PC-9 (cell line): ENCODE data around the gene ITPR3.

Source experiments
- EZH2 ChIP-seq: fragments of 200-600 bp; sonication (generic); IDR thresholded peaks from 2 replicates; pipeline ENCODE4 v1.8.0; 2017; ENCODE audit warnings: antibody characterized with exemption, low read depth
- TF ChIP-seq, protein P1 (sequence below): fragments of 200-600 bp; sonication (generic); conservative IDR thresholded peaks from 2 replicates; pipeline ENCODE4 v1.6.1; 2017; ENCODE audit warnings: mixed run types, antibody characterized with exemption, mild to moderate bottlenecking, moderate library complexity

DNA sequence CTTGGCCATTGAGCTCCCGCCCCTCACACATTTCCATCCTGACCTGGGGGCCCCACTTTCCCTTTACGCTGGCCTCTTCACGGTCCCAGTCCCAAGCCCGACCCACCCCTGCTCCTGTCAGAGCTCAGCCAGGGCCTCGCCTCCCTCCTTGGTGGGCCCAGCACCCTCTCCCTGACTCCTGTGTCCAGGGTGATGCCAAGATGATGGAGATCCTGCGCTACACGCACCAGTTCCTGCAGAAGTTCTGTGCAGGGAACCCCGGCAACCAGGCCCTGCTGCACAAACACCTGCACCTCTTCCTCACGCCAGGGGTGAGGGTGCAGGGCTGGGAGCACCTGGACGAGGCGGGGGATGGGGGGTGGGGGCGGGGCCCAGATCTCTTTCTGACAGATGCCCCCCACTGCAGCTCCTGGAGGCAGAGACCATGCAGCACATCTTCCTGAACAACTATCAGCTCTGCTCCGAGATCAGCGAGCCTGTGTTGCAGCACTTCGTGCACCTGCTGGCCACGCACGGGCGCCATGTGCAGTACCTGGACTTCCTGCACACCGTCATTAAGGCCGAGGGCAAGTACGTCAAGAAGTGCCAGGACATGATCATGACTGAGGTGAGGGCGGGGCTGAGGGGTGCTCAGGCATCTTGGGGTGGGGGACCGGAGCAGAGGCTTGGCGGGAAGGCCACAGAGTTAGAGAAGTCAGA is 57.3 kb downstream of the ITPR3 start:
- TF ChIP-seq, protein P1, sequence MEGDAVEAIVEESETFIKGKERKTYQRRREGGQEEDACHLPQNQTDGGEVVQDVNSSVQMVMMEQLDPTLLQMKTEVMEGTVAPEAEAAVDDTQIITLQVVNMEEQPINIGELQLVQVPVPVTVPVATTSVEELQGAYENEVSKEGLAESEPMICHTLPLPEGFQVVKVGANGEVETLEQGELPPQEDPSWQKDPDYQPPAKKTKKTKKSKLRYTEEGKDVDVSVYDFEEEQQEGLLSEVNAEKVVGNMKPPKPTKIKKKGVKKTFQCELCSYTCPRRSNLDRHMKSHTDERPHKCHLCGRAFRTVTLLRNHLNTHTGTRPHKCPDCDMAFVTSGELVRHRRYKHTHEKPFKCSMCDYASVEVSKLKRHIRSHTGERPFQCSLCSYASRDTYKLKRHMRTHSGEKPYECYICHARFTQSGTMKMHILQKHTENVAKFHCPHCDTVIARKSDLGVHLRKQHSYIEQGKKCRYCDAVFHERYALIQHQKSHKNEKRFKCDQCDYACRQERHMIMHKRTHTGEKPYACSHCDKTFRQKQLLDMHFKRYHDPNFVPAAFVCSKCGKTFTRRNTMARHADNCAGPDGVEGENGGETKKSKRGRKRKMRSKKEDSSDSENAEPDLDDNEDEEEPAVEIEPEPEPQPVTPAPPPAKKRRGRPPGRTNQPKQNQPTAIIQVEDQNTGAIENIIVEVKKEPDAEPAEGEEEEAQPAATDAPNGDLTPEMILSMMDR, result no peak
- TF ChIP-seq EZH2, result no peak
